Measurements from ENCODE around the gene GBGT1. TPM values are rescaled to one million over a fixed set of nuclear protein-coding genes. Genes with fewer than 3 reads are reported as not detected.
"Not testable (repeated sequence)": the region's sequence is repeated elsewhere in the genome, so short reads cannot be mapped to it uniquely, and the experiment has no call there.

Gene GBGT1
- total RNA-seq: 29.1 to 32.8 TPM (median 31.8 TPM) in 3 replicates

DNA sequence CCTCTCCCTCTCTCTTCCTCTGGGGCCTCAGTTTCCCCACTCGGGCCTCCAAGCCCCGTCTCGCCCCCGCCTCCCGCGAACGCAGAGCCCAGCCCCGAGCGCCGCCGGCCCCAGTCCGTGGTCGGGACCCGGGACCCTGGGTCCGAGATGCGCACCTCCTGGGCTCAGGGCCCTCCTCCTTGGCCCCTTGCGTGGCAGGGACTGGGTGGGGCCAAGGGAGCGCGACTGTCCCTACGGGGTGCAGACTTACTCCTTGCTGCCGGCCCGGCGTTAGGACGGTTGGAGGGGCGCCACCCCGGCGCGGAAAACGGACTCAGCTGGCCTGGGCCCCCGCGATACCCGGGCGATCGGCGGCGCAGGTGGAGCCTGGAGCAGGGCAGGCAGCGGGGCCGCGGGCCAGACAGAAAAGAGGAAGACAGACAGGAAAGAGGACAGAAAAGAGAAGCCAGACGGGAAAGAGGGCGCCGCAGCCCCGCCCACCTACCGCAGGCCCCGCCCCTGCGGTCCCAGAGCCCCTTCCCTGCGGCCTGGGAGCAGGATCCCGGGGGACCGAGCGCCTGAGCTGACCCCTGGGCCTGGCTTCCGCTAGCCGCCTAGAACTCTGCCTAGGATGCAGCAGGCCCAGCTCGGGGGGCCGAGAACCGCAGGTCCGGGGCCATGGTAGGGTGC, at the start of gene GBGT1:
TSS of gene GBGT1 (minus strand) at position 411 of the 669 bp plus-strand sequence. CDS start 1,502 bp downstream, outside the sequence.
- TF ChIP-seq, protein P1, sequence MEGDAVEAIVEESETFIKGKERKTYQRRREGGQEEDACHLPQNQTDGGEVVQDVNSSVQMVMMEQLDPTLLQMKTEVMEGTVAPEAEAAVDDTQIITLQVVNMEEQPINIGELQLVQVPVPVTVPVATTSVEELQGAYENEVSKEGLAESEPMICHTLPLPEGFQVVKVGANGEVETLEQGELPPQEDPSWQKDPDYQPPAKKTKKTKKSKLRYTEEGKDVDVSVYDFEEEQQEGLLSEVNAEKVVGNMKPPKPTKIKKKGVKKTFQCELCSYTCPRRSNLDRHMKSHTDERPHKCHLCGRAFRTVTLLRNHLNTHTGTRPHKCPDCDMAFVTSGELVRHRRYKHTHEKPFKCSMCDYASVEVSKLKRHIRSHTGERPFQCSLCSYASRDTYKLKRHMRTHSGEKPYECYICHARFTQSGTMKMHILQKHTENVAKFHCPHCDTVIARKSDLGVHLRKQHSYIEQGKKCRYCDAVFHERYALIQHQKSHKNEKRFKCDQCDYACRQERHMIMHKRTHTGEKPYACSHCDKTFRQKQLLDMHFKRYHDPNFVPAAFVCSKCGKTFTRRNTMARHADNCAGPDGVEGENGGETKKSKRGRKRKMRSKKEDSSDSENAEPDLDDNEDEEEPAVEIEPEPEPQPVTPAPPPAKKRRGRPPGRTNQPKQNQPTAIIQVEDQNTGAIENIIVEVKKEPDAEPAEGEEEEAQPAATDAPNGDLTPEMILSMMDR (IDR thresholded peaks at IDR 0.05; ENCODE audit: unreplicated experiment): no peak
- DNase-seq (ENCODE audit: low spot score in 2 of 2, unreplicated experiment in 2 of 2): peak in 1 of 2 experiments; percentile 74
- peaks cover 10% of the 10 kb centered on the region for H3K4me1 Mint-ChIP-seq
- H3K27ac Mint-ChIP-seq: no peak within 1 kb of the TSS
- H3K36me3 Mint-ChIP-seq: peaks cover 14% of the 10 kb centered on the region
- H3K4me3 Mint-ChIP-seq: peak within 1 kb of the TSS; percentile 79
- no peaks in the 10 kb centered on the region for H3K27me3 Mint-ChIP-seq (ENCODE audit: low read depth)
- H3K9me3 Mint-ChIP-seq: no peaks in the 10 kb centered on the region

DNA sequence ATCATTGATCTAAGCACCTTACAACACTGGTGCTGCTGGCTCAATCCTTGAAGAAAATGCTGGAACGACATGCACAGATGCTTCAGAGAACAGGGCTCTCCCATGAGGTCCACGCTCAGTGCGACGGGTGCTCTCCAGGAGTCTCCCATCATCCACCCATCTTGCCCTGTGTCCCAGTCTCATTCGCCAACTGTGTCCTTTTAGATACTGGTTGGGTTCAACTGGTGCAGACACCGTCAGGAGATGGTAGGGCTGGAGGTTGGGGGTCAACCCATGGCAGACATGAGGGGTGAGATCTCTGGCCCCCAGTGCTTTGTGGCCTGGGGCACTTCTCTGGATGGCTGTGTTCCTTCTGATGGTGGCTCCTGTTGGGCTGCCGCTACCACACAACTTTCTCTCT, 46.9 kb upstream of the GBGT1 start:
- TF ChIP-seq, protein P1 (IDR thresholded peaks at IDR 0.05; ENCODE audit: unreplicated experiment): no peak
- peaks cover 19% of the 10 kb centered on the region for H3K4me1 Mint-ChIP-seq
- peaks cover 16% of the 10 kb centered on the region for H3K9me3 Mint-ChIP-seq
- no peaks in the 10 kb centered on the region for H3K36me3 Mint-ChIP-seq
- H3K27ac Mint-ChIP-seq: no peak overlapping the region
- H3K4me3 Mint-ChIP-seq: no peak overlapping the region
- DNase-seq (ENCODE audit: low spot score in 2 of 2, unreplicated experiment in 2 of 2): no peak
- H3K27me3 Mint-ChIP-seq (ENCODE audit: low read depth): peaks cover 11% of the 10 kb centered on the region

DNA sequence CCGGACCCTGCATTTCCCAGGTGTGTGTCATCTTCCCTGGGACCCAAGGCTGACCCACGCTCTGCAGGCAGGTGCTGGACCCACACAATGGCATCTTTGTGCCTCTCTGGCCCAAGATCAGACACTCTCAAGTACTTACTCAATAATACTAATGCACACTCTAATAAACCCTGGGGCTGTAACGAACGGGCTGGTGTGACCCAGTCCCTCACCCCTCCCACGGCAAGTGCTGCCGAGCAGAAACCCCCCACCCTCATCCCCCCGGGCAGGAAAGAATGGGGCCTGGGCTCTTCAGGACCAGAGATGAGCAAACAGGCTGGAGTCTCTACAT, 46.5 kb upstream of the GBGT1 start:
- TF ChIP-seq, protein P1 (IDR thresholded peaks at IDR 0.05; ENCODE audit: unreplicated experiment): no peak
- Mint-ChIP-seq H3K9me3 (peaks cover 13% of the 10 kb centered on the region), H3K27me3 (ENCODE audit: low read depth) (peaks cover 11% of the 10 kb centered on the region), H3K36me3 (no peaks in the 10 kb centered on the region), H3K4me1 (peaks cover 19% of the 10 kb centered on the region), H3K27ac (no peak overlapping the region), H3K4me3 (no peak overlapping the region)
- DNase-seq (ENCODE audit: low spot score in 2 of 2, unreplicated experiment in 2 of 2): no peak

DNA sequence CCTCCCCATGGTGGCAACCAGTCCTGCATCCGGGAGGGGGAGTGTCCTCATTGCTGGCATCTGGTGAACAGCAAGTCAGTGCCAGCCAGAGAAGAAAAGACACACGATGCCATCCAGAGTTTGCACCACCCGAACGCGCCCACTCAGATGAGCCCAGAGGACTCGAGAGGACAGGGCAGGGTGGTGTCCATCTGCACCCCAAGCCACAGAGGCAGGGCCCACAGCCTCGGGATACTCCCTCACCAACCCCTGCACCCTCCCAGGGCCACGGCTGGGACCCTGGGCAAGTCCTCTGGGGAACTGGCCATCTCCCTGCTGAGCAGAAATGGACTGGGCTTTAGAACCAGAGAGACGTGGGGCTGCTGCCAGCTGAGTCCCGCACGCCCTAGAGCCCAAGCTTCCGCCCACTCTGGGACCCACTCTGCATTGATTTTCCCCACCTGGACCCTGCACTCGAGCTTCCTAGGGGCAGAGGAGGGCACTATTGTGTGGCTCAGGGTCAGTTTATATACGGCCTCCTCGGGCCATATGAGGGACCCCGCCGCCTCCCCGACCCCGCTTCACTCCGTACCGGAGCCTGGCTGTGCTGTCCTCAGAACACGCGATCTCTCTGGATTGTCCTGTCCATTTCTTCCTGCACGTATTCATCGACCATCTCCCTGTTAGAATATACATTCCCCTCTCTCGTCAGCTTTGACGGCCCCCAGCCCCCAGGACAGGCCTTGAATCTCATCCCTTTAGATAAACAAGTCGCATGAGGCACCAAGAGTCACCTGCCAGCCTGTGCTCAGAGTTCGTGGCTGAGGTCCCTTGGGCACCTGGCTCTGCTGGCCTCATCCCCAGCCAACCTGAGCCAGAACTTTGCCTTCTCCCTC, 45.9 kb upstream of the GBGT1 start:
- H3K27ac Mint-ChIP-seq, H3K4me3 Mint-ChIP-seq: not testable (repeated sequence)
- peaks cover 11% of the 10 kb centered on the region for H3K27me3 Mint-ChIP-seq (ENCODE audit: low read depth)

DNA sequence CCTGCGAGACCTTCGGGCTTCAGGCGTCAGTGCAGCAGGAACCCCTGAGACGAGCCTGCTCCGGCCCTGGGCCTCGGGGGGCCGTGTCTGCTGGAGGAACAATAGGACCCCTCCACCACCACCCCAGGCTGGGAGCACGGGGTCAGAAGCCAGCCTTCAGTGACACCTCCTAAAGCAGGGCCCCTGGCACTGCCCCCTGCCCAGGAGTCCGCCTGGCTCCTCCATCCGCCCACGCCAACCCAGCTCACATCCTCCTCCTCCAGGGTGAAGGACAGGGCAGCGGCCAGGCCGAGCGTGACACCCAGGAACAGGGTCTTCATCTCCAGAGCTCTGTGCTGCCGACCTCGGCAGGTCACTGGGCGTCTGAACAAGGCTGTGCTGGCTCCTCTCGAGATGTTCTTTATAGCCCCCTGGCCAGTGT, 45.2 kb upstream of the GBGT1 start, which contains the start of gene OBP2B:
TSS of gene OBP2B (minus strand) at position 371 of the 421 bp plus-strand sequence. CDS start at position 320, 51 bp downstream.
- not testable (repeated sequence) for H3K4me1 Mint-ChIP-seq, H3K36me3 Mint-ChIP-seq, H3K9me3 Mint-ChIP-seq, H3K4me3 Mint-ChIP-seq, H3K27ac Mint-ChIP-seq
- H3K27me3 Mint-ChIP-seq (ENCODE audit: low read depth): peaks cover 11% of the 10 kb centered on the region
- peak in 1 of 2 experiments; percentile 26 for DNase-seq (ENCODE audit: low spot score in 2 of 2, unreplicated experiment in 2 of 2)

More for the DNA sequence above, 45.9 kb upstream of the GBGT1 start:
- not testable (repeated sequence) for H3K36me3 Mint-ChIP-seq, H3K9me3 Mint-ChIP-seq
- peak in 1 of 2 experiments; percentile 35 for DNase-seq (ENCODE audit: low spot score in 2 of 2, unreplicated experiment in 2 of 2)
- H3K4me1 Mint-ChIP-seq: peaks cover 14% of the 10 kb centered on the region

DNA sequence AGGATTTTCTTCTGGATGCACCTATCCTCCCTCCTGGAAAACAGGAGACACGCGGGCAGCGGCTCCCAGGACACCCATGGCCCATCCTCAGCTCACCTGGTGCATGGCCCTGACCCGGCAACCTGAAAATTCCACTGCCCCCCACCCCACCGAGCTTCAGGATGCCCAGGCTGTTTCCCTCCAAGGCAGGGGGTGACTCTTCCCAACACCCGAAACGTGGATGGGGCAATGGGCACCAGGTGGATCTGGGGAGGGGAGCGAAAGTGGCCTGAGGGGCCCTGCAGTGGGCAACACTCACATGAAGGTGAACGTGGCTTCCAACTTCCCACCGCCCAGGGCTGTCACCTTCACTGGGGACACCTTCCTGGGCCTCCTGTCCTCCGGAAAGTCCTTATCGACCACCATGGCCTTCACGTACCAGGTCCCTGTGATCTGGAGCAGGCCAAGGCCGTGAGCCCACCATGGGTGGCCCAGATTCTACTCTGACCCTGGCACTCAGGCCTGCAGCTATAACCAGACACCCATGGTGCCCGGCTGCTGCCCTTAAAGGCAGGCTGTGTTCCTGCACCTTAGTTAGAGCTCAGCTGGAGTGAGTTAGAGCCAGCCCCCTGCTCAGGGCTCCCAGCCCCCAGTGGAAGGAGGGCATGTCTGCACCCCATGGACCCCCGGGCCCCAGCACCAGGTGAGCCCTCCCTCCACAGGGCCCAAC, 44.6 kb upstream of the GBGT1 start:
- H3K36me3 Mint-ChIP-seq; H3K9me3 Mint-ChIP-seq; H3K4me1 Mint-ChIP-seq; H3K4me3 Mint-ChIP-seq; H3K27ac Mint-ChIP-seq; DNase-seq (ENCODE audit: low spot score in 2 of 2, unreplicated experiment in 2 of 2): not testable (repeated sequence)
- peaks cover 16% of the 10 kb centered on the region for H3K27me3 Mint-ChIP-seq (ENCODE audit: low read depth)

Data from mesothelial cell of epicardium (in vitro differentiated cells).